Cardiac muscle cell (in vitro differentiated cells and primary cell): ENCODE measurements around the gene PNISR. TPM values are rescaled to one million over a fixed set of nuclear protein-coding genes. Genes with fewer than 3 reads are reported as not detected.
"Not testable (repeated sequence)": the region's sequence is repeated elsewhere in the genome, so short reads cannot be mapped to it uniquely, and the experiment has no call there.

ENCODE experiments used
- DNase-seq, 2 donors: peaks; one replicate each; pipeline versions ENCODE4 v3.0.0 to v3.0.0-alpha.2; 2010 to 2017; ENCODE audit warnings: low read depth in 1 of 2, low spot score in 1 of 2
- H3K27ac ChIP-seq: fragments of 200-600 bp; sonication (generic); 2 replicates; pipeline ENCODE4 v1.5.1; 2016
- H3K27me3 ChIP-seq: fragments of 200-600 bp; sonication (generic); 2 replicates; pipeline ENCODE4 v1.6.0; 2016; ENCODE audit warnings: control low read depth
- H3K36me3 ChIP-seq: fragments of 200-600 bp; sonication (generic); 2 replicates; pipeline ENCODE4 v1.5.1; 2016; ENCODE audit warnings: control low read depth
- H3K4me1 ChIP-seq: fragments of 200-600 bp; sonication (generic); 2 replicates; pipeline ENCODE4 v1.8.1; 2017; ENCODE audit warnings: low read depth, mild to moderate bottlenecking, mixed run types
- H3K4me3 ChIP-seq: fragments of 200-600 bp; sonication (generic); 2 replicates; pipeline ENCODE4 v1.5.1; 2016; ENCODE audit warnings: mild to moderate bottlenecking
- H3K9me3 ChIP-seq: fragments of 200-600 bp; sonication (generic); 2 replicates; pipeline ENCODE4 v1.5.1; 2017; ENCODE audit warnings: low read depth, mild to moderate bottlenecking, control low read depth
- CTCF ChIP-seq: IDR thresholded peaks from 2 replicates; pipeline ENCODE4 v1.5.1; 2012; ENCODE audit warnings: low read depth, mild to moderate bottlenecking, low read length
- polyA plus RNA-seq: library from polyadenylated mRNA; unstranded; fragments of >200 nt; fragmentation: Nextera tagmentation; extraction: Ambion mirVana; gene quantifications from 2 replicates; pipeline ENCODE4 v1.2.1, GENCODE V29; 2016
- total RNA-seq: library from RNA; depleted of rRNA; stranded (reverse); fragments of >200 nt; gene quantifications from 2 replicates; pipeline ENCODE4 v1.2.3, GENCODE V29; 2016

The PNISR gene
- total RNA-seq: 84.6 and 217 TPM in 2 replicates
- polyA plus RNA-seq: 175 and 298 TPM in 2 replicates

- H3K9me3 ChIP-seq: no peaks in the 10 kb centered on the region
- no peaks in the 10 kb centered on the region for H3K27me3 ChIP-seq
- peak; percentile 98 to 99 for DNase-seq
- no peaks in the 10 kb centered on the region for H3K36me3 ChIP-seq
- no peak for TF ChIP-seq CTCF
- H3K27ac ChIP-seq: peak within 1 kb of the TSS; percentile 96
- peaks cover 12% of the 10 kb centered on the region for H3K4me1 ChIP-seq
- peak within 1 kb of the TSS; percentile 55 for H3K4me3 ChIP-seq
These were observed at the start of gene PNISR for GRCh38 chr6:99424761-99425646. Gene PNISR (minus strand): TSS chr6:99425308. CDS start chr6:99414659, 10,649 bp downstream.

- Histone ChIP-seq H3K4me1 (no peaks in the 10 kb centered on the region), H3K4me3 (no peak overlapping the region), H3K27me3 (no peaks in the 10 kb centered on the region), H3K27ac (no peak overlapping the region), H3K36me3 (no peaks in the 10 kb centered on the region), H3K9me3 (no peaks in the 10 kb centered on the region)
- DNase-seq: no peak
- no peak for TF ChIP-seq CTCF
These were observed 48.6 kb upstream of the PNISR start for GRCh38 chr6:99473730-99474129.

GRCh38 chr6:99471638-99472037 is 46.5 kb upstream of the PNISR start:
- no peak for DNase-seq
- no peaks in the 10 kb centered on the region for H3K27me3 ChIP-seq
- H3K9me3 ChIP-seq: no peaks in the 10 kb centered on the region
- TF ChIP-seq CTCF: no peak
- no peaks in the 10 kb centered on the region for H3K4me1 ChIP-seq
- no peak overlapping the region for H3K27ac ChIP-seq
- no peak overlapping the region for H3K4me3 ChIP-seq
- no peaks in the 10 kb centered on the region for H3K36me3 ChIP-seq

GRCh38 chr6:99467509-99468106 is 42.5 kb upstream of the PNISR start:
- DNase-seq: peak; percentile 34 to 37
- H3K36me3 ChIP-seq: peaks cover 8% of the 10 kb centered on the region

GRCh38 chr6:99459133-99459532 is 34.0 kb upstream of the PNISR start:
- not testable (repeated sequence) for H3K9me3 ChIP-seq, H3K27me3 ChIP-seq, H3K27ac ChIP-seq, H3K4me3 ChIP-seq, H3K36me3 ChIP-seq, DNase-seq, H3K4me1 ChIP-seq

More at GRCh38 chr6:99467509-99468106, 42.5 kb upstream of the PNISR start:
- H3K4me1 ChIP-seq: no peaks in the 10 kb centered on the region
- no peak overlapping the region for H3K4me3 ChIP-seq
- no peaks in the 10 kb centered on the region for H3K9me3 ChIP-seq
- no peak overlapping the region for H3K27ac ChIP-seq
- peak; percentile 70 for TF ChIP-seq CTCF
- H3K27me3 ChIP-seq: no peaks in the 10 kb centered on the region

GRCh38 chr6:99458319-99458718 is 33.2 kb upstream of the PNISR start:
- H3K4me3 ChIP-seq: no peak overlapping the region
- H3K4me1 ChIP-seq: no peaks in the 10 kb centered on the region
- no peak overlapping the region for H3K27ac ChIP-seq
- H3K36me3 ChIP-seq: no peaks in the 10 kb centered on the region
- peak; percentile 27 for TF ChIP-seq CTCF
- H3K9me3 ChIP-seq: no peaks in the 10 kb centered on the region
- H3K27me3 ChIP-seq: no peaks in the 10 kb centered on the region
- peak; percentile 4 to 39 for DNase-seq
